ENCODE results near the gene FBXL7.

FBXL7 gene

DNA sequence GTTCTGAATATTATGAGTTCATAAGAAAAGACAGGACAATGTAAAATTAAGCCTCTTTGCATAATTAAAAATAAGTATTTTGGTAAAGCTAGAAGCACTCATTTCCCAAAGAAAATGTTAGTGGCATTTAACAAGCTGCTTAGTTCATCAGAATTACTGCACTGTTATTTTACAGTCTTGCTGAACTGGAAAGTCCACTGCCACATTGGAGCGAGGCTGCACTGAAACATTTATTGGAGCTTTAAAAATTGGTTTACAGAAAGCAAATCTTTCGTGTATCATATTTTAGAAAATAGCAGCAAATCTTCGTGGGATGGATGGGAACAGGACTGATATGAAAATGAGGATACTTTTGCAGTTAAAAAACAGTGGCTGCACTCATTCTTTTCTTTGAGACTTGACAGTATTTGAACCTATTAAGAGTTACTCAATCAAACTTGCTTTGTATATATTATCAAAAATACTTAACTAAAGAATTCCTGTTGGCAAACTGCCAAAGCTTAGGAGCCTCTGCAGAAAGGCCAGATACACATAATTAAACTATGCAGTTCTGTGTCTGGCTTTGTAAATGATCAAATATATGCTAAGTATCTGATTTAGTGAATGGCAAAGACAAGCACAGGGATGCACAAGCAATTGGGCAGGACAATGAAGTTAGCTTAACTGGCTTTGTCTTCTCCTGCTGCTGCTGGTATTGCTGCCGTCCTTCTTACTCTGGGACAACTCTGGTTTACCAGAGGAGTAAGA, 16.5 kb upstream of the FBXL7 start:
- TF ChIP-seq, protein P1, sequence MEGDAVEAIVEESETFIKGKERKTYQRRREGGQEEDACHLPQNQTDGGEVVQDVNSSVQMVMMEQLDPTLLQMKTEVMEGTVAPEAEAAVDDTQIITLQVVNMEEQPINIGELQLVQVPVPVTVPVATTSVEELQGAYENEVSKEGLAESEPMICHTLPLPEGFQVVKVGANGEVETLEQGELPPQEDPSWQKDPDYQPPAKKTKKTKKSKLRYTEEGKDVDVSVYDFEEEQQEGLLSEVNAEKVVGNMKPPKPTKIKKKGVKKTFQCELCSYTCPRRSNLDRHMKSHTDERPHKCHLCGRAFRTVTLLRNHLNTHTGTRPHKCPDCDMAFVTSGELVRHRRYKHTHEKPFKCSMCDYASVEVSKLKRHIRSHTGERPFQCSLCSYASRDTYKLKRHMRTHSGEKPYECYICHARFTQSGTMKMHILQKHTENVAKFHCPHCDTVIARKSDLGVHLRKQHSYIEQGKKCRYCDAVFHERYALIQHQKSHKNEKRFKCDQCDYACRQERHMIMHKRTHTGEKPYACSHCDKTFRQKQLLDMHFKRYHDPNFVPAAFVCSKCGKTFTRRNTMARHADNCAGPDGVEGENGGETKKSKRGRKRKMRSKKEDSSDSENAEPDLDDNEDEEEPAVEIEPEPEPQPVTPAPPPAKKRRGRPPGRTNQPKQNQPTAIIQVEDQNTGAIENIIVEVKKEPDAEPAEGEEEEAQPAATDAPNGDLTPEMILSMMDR (conservative IDR thresholded peaks at IDR 0.05; ENCODE audit: low read depth): no peak
- POLR2A ChIA-PET (ENCODE audit: low non-redundant PET): no interaction called here
- DNase-seq (ENCODE audit: low spot score): no peak

DNA sequence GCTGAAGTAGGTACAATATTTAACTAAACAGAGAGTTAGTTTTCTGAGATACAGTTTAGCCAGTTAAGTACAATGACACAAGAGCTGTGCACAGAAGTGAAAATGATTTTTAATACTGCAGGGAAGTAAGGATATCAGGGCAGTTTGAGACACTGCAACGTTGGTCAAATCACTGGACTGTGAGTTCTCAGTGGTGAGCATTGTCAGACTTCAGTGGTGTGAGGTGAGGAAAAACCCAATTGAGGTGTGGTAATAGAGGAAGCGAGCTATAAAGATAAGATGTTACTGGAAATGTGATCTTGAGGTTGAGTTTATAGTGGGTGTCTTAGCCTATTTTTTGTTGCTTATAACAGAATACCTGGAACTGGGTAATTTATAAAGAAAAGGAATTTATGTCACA, 12.8 kb upstream of the FBXL7 start:
- CTCF ChIA-PET: no interaction called here

More for the DNA sequence above, 16.5 kb upstream of the FBXL7 start:
- no peak overlapping the region for H3K27ac ChIP-seq
- CTCF ChIA-PET: no interaction called here

DNA sequence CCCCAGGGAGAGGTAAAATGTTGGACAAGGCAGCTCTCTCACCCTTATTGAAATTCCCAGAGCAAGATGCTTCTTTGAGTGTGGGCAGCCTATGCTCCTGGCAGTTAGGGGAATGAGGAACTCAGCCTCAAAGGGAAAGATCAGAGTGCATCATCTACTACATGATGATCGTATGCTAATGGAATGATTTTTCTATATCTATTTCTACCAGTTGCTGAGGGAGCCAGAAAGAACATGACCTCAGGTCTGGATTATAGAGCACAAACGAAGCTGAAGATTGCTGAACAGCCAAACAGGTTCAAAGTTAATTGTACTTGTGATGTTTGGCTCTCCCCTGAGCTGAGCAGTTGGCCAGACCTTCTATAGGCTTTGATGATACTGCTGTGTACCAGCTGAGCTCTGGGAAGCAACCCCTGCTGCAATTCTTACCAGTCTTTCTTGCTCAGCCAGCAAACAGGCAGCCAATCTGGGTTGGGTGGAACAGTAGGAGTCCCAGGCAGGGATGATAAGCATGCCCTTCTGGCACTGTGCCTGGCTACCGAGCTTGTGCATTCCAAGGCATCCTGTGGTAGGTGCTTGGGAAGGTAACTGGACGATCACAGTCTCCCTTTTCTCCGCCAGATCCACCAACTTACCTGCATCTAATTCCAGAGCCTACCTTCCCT, 10.3 kb upstream of the FBXL7 start:
- TF ChIP-seq, protein P1 (conservative IDR thresholded peaks at IDR 0.05; ENCODE audit: low read depth): no peak
- no peak overlapping the region for H3K27ac ChIP-seq
- ChIA-PET CTCF (no interaction called here), POLR2A (ENCODE audit: low non-redundant PET) (no interaction called here)
- DNase-seq (ENCODE audit: low spot score): no peak

More for the DNA sequence above, 12.8 kb upstream of the FBXL7 start:
- POLR2A ChIA-PET (ENCODE audit: low non-redundant PET): no interaction called here
- TF ChIP-seq, protein P1 (conservative IDR thresholded peaks at IDR 0.05; ENCODE audit: low read depth): no peak
- no peak overlapping the region for H3K27ac ChIP-seq
- no peak for DNase-seq (ENCODE audit: low spot score)

DNA sequence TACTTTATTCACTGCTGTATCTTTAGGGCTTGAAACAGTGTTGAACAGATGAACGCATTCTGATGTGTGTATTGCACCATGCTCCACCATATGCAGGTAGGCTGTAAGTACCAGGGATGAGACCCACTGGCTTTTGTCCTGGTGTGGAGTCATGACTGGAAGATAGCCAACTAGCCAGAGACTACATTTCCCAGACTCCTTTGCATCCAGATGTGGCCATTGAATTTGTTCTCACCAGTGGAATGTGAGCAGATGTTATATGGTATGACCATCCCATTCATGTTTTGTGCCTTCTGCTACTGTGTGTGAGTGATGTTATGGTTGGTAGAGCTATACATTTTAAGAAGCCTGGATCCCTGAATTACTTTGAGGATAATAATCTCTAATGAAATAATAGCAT, 7.4 kb upstream of the FBXL7 start:
- H3K27ac ChIP-seq: no peak overlapping the region
- no peak for DNase-seq (ENCODE audit: low spot score)
- ChIA-PET CTCF (no interaction called here), POLR2A (ENCODE audit: low non-redundant PET) (no interaction called here)
- TF ChIP-seq, protein P1 (conservative IDR thresholded peaks at IDR 0.05; ENCODE audit: low read depth): no peak

DNA sequence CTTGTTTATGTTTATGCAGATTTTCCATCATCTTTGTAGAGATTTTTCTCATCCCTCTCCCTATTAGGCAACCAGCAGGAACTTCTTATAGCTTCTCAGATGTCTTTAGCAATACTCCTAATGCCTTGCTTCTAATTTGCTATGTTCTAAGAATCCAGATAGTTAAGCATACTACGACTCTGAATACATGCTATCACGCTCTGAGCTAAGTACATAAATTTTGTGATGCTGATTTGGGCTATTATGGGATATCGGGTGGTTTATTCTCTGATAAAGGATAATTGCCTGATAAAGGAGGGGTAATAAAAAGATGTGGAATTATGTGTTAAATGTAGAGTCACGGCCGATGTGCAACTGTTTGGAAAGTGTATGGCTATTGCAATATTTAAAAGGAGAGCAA, 6.5 kb upstream of the FBXL7 start:
- TF ChIP-seq, protein P1 (conservative IDR thresholded peaks at IDR 0.05; ENCODE audit: low read depth): no peak
- POLR2A ChIA-PET (ENCODE audit: low non-redundant PET): no interaction called here
- no peak for DNase-seq (ENCODE audit: low spot score)
- H3K27ac ChIP-seq: no peak overlapping the region
- CTCF ChIA-PET: no interaction called here

DNA sequence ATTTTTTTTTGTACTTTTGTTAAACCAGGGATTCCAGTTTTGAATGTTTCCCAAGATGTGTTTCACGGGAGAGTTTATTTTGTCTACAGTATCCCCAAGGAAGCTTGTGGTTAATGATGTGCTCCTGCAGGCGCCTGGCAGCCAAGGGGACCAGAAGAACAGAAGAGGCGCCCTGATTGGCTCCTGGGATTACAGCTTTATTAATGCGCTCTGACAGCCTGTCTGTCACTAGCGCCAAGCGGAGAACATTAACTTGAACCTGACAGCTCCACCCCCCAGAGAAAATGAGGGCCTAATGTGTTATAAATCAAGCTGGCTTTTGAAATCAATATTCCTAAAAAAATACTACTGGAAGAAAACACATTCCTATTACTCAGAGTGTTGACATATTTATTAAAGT, 5.0 kb upstream of the FBXL7 start:
- H3K27ac ChIP-seq: no peak overlapping the region
- ChIA-PET CTCF (interaction anchor here (0.6 kb wide), 1 partner anchor 23 kb away, joined by 3 read pairs; no protein-coding TSS in a partner anchor), POLR2A (ENCODE audit: low non-redundant PET) (no interaction called here)
- DNase-seq (ENCODE audit: low spot score): no peak
- TF ChIP-seq, protein P1 (conservative IDR thresholded peaks at IDR 0.05; ENCODE audit: low read depth): no peak
